Right lobe of liver (tissue), 4 donors: ENCODE results near the gene OMD.

ENCODE experiments used
- CTCF ChIP-seq, 4 donors: fragments of 200-600 bp in 3 of 4; fragments of 450-650 bp in 1 of 4; IDR thresholded peaks; one replicate each; pipeline versions ENCODE4 v1.5.1 to v1.8.0; 2016 to 2022; ENCODE audit warnings: antibody characterized with exemption in 4 of 4, mild to moderate bottlenecking in 2 of 4
- POLR2A ChIP-seq: fragments of 450-650 bp; IDR thresholded peaks from one replicate; pipeline ENCODE4 v1.6.1; 2017; ENCODE audit warnings: antibody characterized with exemption, mild to moderate bottlenecking
- donor health status: DM: no; HTN: no; CAD: no.
- donor health status: DM: no; HTN: no; CAD: no.
- donor health status: DM: no; HTN: yes; CAD: no.

DNA sequence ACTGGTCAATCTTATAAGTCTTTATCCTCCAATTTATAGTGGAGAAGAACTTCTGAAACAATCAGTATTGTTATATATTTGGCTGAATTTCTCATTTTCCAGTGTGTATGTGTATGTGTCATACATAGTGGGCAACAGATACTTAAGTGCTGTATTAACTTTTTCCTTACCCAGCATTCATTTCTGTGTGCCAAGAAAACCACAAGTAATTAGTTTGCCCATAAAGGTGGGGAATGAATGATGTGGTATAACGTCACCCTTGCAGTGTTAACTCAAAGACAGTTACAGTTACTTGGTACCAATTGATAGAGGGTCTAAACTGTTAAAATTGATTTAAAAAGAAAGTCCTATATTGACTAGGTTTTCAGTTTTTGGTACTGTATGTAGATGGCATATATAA, 21.9 kb downstream of the OMD start:
- TF ChIP-seq CTCF (IDR thresholded peaks at IDR 0.05) (no peak), POLR2A (no peak)
